Heart left ventricle (tissue), 16 donors: ENCODE results near the gene CBL. TPM values are rescaled to one million over a fixed set of nuclear protein-coding genes. Genes with fewer than 3 reads are reported as not detected.
A peak's percentile ranks its signal among the peaks of the same experiment; 100 is the strongest.

Experiments used
- ATAC-seq, 4 donors: fragments of 200-7000 bp; cut with Tn5 transposase; one replicate each; pipeline ENCODE4 v1.9.1; 2020 to 2022; ENCODE audit warnings: moderate library complexity in 4 of 4, mild to moderate bottlenecking in 3 of 4, moderate number of reproducible peaks in 1 of 4
- DNase-seq, 5 donors: peaks; one replicate each; pipeline ENCODE4 v3.0.0-alpha.2; 2020
- H3K27ac ChIP-seq, 12 donors: fragments of 200-600 bp; sonication (generic) in 4 of 12; one replicate each; pipeline versions ENCODE4 v1.5.0 to v1.8.0; 2016 to 2022; ENCODE audit warnings: mild to moderate bottlenecking in 2 of 12
- H3K27me3 ChIP-seq, 9 donors: fragments of 200-600 bp; sonication (generic) in 2 of 9; one replicate each; pipeline versions ENCODE4 v1.5.1 to v1.8.0; 2016 to 2022; ENCODE audit warnings: mild to moderate bottlenecking in 3 of 9
- H3K36me3 ChIP-seq, 9 donors: fragments of 200-600 bp; sonication (generic) in 2 of 9; one replicate each; pipeline versions ENCODE4 v1.5.0 to v1.8.0; 2018 to 2022; ENCODE audit warnings: mild to moderate bottlenecking in 2 of 9
- H3K4me1 ChIP-seq, 12 donors: fragments of 200-600 bp; sonication (generic) in 4 of 12; one replicate each; pipeline versions ENCODE4 v1.5.0 to v1.8.0; 2016 to 2022; ENCODE audit warnings: mild to moderate bottlenecking in 3 of 12
- H3K4me3 ChIP-seq, 12 donors: fragments of 200-600 bp; sonication (generic) in 4 of 12; one replicate each; pipeline versions ENCODE4 v1.5.0 to v1.8.0; 2017 to 2022; ENCODE audit warnings: mild to moderate bottlenecking in 9 of 12, moderate library complexity in 4 of 12
- H3K9me3 ChIP-seq, 12 donors: fragments of 200-600 bp; sonication (generic) in 4 of 12; one replicate each; pipeline versions ENCODE4 v1.5.0 to v1.8.0; 2016 to 2022; ENCODE audit warnings: mild to moderate bottlenecking in 1 of 12
- CTCF ChIP-seq, 12 donors: fragments of 200-600 bp; sonication (generic) in 4 of 12; IDR thresholded peaks; one replicate each; pipeline versions ENCODE4 v1.5.0 to v1.8.0; 2018 to 2022; ENCODE audit warnings: antibody characterized with exemption in 12 of 12, mild to moderate bottlenecking in 5 of 12
- POLR2A ChIP-seq, 2 donors: fragments of 450-650 bp; IDR thresholded peaks; one replicate each; pipeline ENCODE4 v1.6.1; 2017; ENCODE audit warnings: antibody characterized with exemption in 2 of 2, mild to moderate bottlenecking in 2 of 2, moderate library complexity in 2 of 2
- WGBS, 4 donors: extraction: QIAGEN DNeasy Blood & Tissue Kit in 2 of 4; methylation state at CpG; one replicate each; pipeline versions ENCODE4 v1.1.5 to v1.1.7; 2013 to 2018; 5-methylcytosine and 5-hydroxymethylcytosine counted together
- intact Hi-C, 10 donors: fragments of 100-400 bp; cut with DNase I; formaldehyde crosslinking; loops; one replicate each; pipeline versions ENCODE4 v1.11.1 to v1.14.2; 2022
- polyA plus RNA-seq, 2 donors: library from polyadenylated mRNA; stranded (reverse); fragments of 200-250 nt; gene quantifications; one replicate each; pipeline ENCODE4 v1.2.3, GENCODE V29; 2013
- total RNA-seq, 9 donors: library from RNA; depleted of rRNA in 2 of 9; stranded (reverse); fragments of >200 nt in 2 of 9; fragmentation: NEBNext Ultra II Directional in 3 of 9; extraction: Animal tissue kit (Norgen Biotek cat#: 25700) in 3 of 9; gene quantifications; one replicate each; pipeline versions ENCODE4 v1.1.0 to v1.2.4, GENCODE V29; 2016 to 2023
- donor health status: ischemic (EF 13 %, LVEDD 7.1; RV severe dilation, severe dysfunction).
- donor health status: healthy with polysubstance abuse.
- donor health status: DM: no; HTN: yes; CAD: no.
- donor health status: DM: no; HTN: no; CAD: no.
- donor health status: ischemic (EF 25% LVEDD 6.9; RV normal size, moderate dysfunction).
- donor health status: ischemic (EF 25% LVEDD 5.7; RV mildly dilated, moderate dysfunction).
- donor health status: healthy.
- donor health status: DM: yes; HTN: yes; CAD: no.
- donor health status: ischemic (EF 35%, LVEDD 5.7; RV mildly dilated, moderate dysfunction).
- donor health status: nonischemic (EF 11% LVEDD 7.7; RV severe dilation, severe dysfunction).
- donor health status: DM: yes; HTN: yes; CAD: no.
- donor health status: PGD.
- donor health status: ischemic (EF 29% LVEDD 5.4; RV normal size, mild dysfunction).
- donor health status: nonischemic (EF 23%, LVEDD 6.1; RV moderate dilation, normal function).

The CBL gene
- total and polyA plus RNA-seq, 11 donors: 3.1 to 20.4 (median 7.4) TPM

DNA sequence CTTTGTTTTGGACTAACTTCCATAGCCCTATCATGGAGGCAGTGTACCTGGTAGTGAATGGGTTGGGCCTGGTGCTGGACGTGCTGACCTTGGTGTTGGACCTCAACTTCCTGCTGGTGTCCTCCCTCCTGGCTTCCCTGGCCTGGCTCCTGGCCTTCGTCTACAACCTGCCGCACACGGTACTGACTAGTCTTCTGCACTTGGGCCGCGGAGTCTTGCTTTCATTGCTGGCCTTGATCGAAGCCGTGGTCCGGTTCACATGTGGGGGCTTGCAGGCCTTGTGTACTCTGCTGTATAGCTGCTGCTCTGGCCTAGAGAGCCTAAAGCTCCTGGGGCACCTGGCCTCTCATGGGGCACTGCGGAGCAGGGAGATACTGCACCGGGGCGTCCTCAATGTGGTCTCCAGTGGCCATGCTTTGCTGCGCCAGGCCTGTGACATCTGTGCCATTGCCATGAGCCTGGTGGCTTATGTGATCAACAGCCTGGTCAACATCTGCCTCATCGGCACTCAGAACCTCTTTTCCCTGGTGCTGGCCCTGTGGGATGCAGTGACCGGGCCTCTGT, 129.0 kb downstream of the CBL start:
- peak overlapping the region in 8 of 12 donors; percentile 50 to 91 (median 85) for H3K27ac ChIP-seq
- H3K36me3 ChIP-seq: peaks cover 0 to 10% (median 5%) of the 10 kb centered on the region in 9 donors
- TF ChIP-seq CTCF (IDR thresholded peaks at IDR 0.05) (no peak), POLR2A (IDR thresholded peaks at IDR 0.05) (no peak)
- intact Hi-C loops: loop anchor here in 4 of 10 donors (5.0 to 10.0 kb wide), 4 partner anchors 47 to 230 kb away; partner anchors contain the start of genes ABCG4 (in 1 of the 4), C2CD2L (in 1 of the 4), CBL (in 1 of the 4) and DPAGT1 (in 1 of the 4)
- no peaks in the 10 kb centered on the region for H3K9me3 ChIP-seq
- peaks cover 7 to 55% (median 38%) of the 10 kb centered on the region in 12 donors for H3K4me1 ChIP-seq
- WGBS, 4 donors: 48 to 65% (median 59%) methylated on average over 7 to 15 of the region's 15 CpGs
- H3K4me3 ChIP-seq: peak overlapping the region; percentile 76 to 99 (median 86)
- peak in 2 of 5 donors; percentile 31 to 33 for DNase-seq
- ATAC-seq: no peak
- peaks cover 0 to 12% (median 0%) of the 10 kb centered on the region in 9 donors for H3K27me3 ChIP-seq

DNA sequence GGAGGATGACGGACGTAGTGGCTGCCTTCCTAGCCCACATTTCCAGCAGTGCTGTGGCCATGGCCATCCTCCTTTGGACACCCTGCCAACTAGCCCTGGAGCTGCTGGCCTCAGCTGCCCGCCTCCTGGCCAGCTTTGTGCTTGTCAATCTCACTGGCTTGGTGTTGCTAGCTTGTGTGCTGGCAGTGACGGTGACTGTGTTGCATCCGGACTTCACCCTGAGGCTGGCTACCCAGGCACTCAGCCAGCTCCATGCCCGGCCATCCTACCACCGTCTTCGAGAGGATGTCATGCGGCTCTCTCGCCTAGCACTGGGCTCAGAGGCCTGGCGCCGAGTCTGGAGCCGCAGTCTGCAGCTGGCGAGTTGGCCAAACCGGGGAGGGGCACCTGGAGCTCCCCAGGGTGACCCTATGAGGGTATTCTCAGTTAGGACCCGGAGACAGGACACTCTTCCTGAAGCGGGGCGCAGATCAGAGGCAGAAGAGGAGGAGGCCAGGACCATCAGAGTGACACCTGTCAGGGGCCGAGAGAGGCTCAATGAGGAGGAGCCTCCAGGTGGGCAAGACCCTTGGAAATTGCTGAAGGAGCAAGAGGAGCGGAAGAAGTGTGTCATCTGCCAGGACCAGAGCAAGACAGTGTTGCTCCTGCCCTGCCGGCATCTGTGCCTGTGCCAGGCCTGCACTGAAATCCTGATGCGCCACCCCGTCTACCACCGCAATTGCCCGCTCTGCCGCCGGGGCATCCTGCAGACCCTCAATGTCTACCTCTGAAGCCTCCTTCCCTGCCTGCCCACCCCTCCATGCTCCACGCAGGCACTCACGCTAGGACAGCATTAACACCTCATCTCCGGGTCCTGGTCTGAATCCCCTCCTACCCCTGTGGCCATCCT, 129.8 kb downstream of the CBL start:
- peak overlapping the region in 5 of 12 donors; percentile 76 to 95 (median 85) for H3K4me3 ChIP-seq

DNA sequence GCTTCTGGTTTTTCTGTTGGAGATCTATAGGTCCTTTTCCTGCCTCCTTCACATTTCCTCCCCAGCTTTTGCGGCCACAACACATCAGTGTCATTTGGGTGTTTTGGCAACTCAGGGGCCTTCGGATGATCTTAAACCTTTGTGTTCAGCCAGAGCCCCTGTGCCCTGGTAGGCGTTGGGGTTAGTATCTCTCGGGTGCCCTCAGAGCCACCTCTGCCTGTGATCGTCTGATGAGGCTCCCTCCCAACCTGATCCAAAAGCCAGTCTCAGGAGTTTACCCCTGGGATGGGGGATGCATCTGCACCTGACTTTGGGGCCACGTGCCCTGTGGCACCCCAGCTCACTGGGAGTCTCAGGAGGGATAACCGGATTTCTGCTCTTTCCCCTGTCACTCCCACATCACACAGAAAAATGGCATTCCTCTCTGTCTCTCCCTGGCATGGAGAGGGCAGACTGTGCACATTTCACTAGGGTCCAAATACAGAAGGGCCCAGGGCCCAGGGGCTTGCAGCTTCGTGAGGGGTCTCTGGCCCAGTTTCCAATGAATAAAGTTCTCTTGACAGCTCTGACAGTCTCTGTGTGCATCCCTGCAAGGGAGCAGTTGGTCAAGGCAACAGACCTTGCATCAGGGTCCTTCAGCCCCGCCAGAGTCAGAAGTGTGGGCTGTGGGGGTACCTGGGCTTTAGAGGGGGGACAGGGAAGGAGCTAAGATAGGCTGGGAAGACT, 130.8 kb downstream of the CBL start:
- intact Hi-C loops: loop anchor here in 4 of 10 donors (5.0 to 10.0 kb wide), 4 partner anchors 45 to 232 kb away; partner anchors contain the start of genes ABCG4 (in 1 of the 4), C2CD2L (in 1 of the 4), CBL (in 1 of the 4) and DPAGT1 (in 1 of the 4)
- Histone ChIP-seq H3K4me1 (peaks cover 7 to 68% (median 48%) of the 10 kb centered on the region in 12 donors), H3K27ac (no peak overlapping the region), H3K36me3 (peaks cover 0 to 10% (median 5%) of the 10 kb centered on the region in 9 donors), H3K4me3 (no peak overlapping the region), H3K27me3 (peaks cover 0 to 27% (median 0%) of the 10 kb centered on the region in 9 donors), H3K9me3 (no peaks in the 10 kb centered on the region)
- DNase-seq (no peak), ATAC-seq (no peak)
- 85 to 91% (median 88%) methylated on average over 8 to 9 of the region's 9 CpGs for WGBS, 4 donors
- no peak for TF ChIP-seq CTCF (IDR thresholded peaks at IDR 0.05)
- TF ChIP-seq POLR2A (IDR thresholded peaks at IDR 0.05): no peak

More for the DNA sequence above, 129.8 kb downstream of the CBL start:
- peak in 1 of 4 donors; percentile 4 for ATAC-seq
- Histone ChIP-seq H3K27ac (peak overlapping the region in 1 of 12 donors; percentile 89), H3K27me3 (peaks cover 0 to 19% (median 0%) of the 10 kb centered on the region in 9 donors), H3K4me1 (peaks cover 7 to 58% (median 40%) of the 10 kb centered on the region in 12 donors), H3K36me3 (peaks cover 0 to 10% (median 5%) of the 10 kb centered on the region in 9 donors), H3K9me3 (no peaks in the 10 kb centered on the region)
- intact Hi-C loops: loop anchor here in 4 of 10 donors (5.0 to 10.0 kb wide), 4 partner anchors 46 to 231 kb away; partner anchors contain the start of genes ABCG4 (in 1 of the 4), C2CD2L (in 1 of the 4), CBL (in 1 of the 4) and DPAGT1 (in 1 of the 4)
- TF ChIP-seq POLR2A (IDR thresholded peaks at IDR 0.05) (no peak), CTCF (IDR thresholded peaks at IDR 0.05) (no peak)
- 80 to 87% (median 81%) methylated on average over 21 to 30 of the region's 30 CpGs for WGBS, 4 donors
- DNase-seq: peak in 2 of 5 donors; percentile 49 to 65
